GM21360 (cell line): ENCODE data around the gene NPAS4.
"Not testable (repeated sequence)": the region's sequence is repeated elsewhere in the genome, so short reads cannot be mapped to it uniquely, and the experiment has no call there.

Source experiments
- ATAC-seq: cut with Tn5 transposase; IDR thresholded peaks from one replicate; pipeline ENCODE4 v1.9.1; 2021; ENCODE audit warnings: mild to moderate bottlenecking, moderate library complexity; ENCODE audit not compliant: unreplicated experiment

Gene NPAS4

GRCh38 chr11:66417000-66417399 lies 3.8 kb upstream of the NPAS4 start:
- no peak for ATAC-seq

- ATAC-seq = no peak
Measured at GRCh38 chr11:66418168-66418985, 2.5 kb upstream of the NPAS4 start.

GRCh38 chr11:66418986-66419308 lies 1.9 kb upstream of the NPAS4 start:
- no peak for ATAC-seq

GRCh38 chr11:66419825-66420224 lies 1.0 kb upstream of the NPAS4 start:
- no peak for ATAC-seq

- peak; percentile 55 for ATAC-seq
Measured at GRCh38 chr11:66421492-66422205, 814 bp downstream of the NPAS4 start.

- no peak for ATAC-seq
Measured at GRCh38 chr11:66426314-66426713, 5.5 kb downstream of the NPAS4 start.

- ATAC-seq = no peak
Measured at GRCh38 chr11:66428933-66429332, 8.1 kb downstream of the NPAS4 start.

- no peak for ATAC-seq
Measured at GRCh38 chr11:66429983-66430602, 9.3 kb downstream of the NPAS4 start.

- not testable (repeated sequence) for ATAC-seq
Measured at GRCh38 chr11:66431287-66431686, 10.5 kb downstream of the NPAS4 start.

DNA sequence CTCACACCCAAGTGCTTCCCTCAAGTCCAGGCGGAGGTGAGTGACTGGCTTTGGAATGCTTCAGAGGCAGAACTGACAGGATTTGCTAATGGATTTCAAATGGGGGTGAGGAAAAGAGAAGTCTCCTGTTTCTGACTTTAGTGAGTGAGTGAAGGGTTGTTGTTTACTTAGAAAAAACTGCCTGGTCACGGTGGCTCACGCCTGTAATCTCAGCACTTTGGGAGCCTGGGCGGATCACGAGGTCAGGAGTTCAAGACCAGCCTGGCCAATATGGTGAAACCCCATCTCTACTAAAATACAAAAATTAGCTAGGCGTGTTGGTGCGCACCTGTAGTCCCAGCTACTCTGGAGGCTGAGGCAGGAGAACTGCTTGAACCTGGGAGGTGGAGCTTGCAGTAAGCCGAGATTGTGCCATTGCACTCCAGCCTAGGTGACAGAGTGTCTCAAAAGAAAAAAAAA lies 11.1 kb downstream of the NPAS4 start:
- not testable (repeated sequence) for ATAC-seq

GRCh38 chr11:66432597-66432996 lies 11.8 kb downstream of the NPAS4 start:
- no peak for ATAC-seq

DNA sequence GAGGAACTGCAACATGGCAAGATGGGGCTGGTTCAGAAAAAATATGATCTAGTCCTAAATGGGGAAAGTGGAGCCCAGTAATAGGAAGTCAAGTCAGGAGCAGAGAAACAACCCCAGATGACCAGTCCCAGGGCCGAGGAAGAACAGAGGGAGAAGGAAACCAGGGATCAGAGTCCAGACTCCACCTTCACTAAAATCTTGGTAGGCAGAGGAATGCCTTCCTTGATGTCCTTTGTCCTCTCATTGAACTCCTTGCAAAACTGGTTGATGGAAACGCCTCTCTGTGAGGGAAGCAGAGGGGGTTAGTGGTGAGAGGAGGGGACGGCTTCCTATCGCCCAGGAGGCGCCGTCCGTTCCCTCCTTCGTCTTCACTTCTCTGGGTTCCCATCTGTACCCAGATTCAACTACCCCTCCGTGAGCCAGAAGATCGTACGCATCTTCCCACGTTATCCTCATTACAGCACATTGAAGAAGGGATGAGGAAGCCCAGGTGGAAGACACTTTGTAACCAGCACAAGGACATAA lies 17.2 kb downstream of the NPAS4 start:
- ATAC-seq = no peak

- peak; percentile 92 for ATAC-seq
Measured at GRCh38 chr11:66438504-66439466, 17.9 kb downstream of the NPAS4 start, which contains the start of gene MRPL11. TSS of gene MRPL11 (minus strand) at chr11:66438848. CDS start at chr11:66438754, 94 bp downstream.

- not testable (repeated sequence) for ATAC-seq
Measured at GRCh38 chr11:66440101-66440939, 19.5 kb downstream of the NPAS4 start.

- ATAC-seq = not testable (repeated sequence)
Measured at GRCh38 chr11:66440940-66441282, 20.1 kb downstream of the NPAS4 start.

DNA sequence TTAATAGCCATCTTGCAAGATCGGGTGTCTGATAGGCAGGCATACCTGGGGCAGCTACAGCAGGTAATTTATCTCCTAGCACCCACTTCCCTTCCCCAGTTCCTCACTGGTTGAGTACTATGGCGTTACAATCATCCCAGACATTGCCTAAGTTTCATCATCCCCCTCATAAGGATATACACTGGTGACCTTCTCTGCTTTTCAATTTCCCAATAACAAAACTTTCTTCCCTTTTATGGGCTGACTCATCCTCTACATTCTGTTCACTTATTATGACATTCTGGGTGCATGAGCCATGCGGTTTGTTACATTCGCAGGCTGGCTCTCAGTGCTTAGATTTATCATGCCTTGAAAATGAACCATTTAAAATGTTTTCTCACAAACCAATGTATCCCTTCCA lies 22.8 kb downstream of the NPAS4 start:
- no peak for ATAC-seq

GRCh38 chr11:66447012-66447411 lies 26.2 kb downstream of the NPAS4 start:
- ATAC-seq = no peak

DNA sequence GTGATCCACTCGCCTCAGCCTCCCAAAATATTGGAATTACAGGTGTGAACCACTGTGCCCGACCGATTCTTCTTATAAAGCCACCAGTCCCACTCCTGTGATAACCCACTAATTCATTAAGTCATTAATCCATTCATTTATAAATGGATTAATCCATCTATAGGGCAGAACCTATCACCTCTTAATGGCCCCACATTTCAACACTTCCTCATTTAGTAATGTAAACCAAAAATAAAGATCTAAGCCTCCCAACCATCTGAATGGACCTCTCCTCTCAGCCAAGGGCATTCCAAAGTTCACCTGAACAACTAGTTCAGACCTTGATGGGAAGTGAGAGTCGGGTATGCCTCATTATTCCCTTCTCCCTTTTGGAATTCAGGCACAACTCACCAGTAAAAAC lies 27.7 kb downstream of the NPAS4 start:
- ATAC-seq = no peak

DNA sequence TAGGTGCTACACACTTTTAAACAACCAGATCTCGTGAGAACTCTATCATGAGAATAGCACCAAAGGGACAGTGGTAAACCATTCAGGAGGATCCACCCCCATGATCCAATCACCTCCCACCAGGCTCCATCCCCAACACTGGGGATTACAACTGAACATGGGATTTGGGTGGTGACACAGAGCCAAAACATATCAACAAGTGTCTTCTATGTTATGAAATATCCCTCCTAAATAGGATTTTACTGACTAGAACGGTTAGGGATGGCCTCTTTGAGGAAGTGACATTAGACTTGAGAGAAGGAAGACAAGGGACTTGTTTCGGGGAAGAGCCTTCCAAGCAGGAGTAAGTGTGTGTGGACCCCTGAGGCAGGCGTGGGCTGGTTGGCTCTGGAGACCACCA lies 29.7 kb downstream of the NPAS4 start:
- ATAC-seq = no peak

- no peak for ATAC-seq
Measured at GRCh38 chr11:66451663-66452062, 30.8 kb downstream of the NPAS4 start.
